Activated CD8-positive, alpha-beta memory T cell treated with anti-CD3 and anti-CD28 coated beads, Interleukin-2, amount 50 U/mL, for 48 hours (primary cell): ENCODE data around the gene BSG.
A peak's percentile ranks its signal among the peaks of the same experiment; 100 is the strongest.
"Not testable (repeated sequence)": the region's sequence is repeated elsewhere in the genome, so short reads cannot be mapped to it uniquely, and the experiment has no call there.

Experiments used
- DNase-seq: peaks from one replicate; pipeline ENCODE4 v3.0.0-alpha.2; 2020

The BSG gene

GRCh38 chr19:622666-623065 is 50.3 kb downstream of the BSG start:
- no peak for DNase-seq

GRCh38 chr19:623175-623916 is 51.0 kb downstream of the BSG start:
- DNase-seq: no peak

GRCh38 chr19:623974-624373 is 51.6 kb downstream of the BSG start:
- no peak for DNase-seq

GRCh38 chr19:624433-625109 is 52.2 kb downstream of the BSG start:
- DNase-seq: no peak

GRCh38 chr19:625257-625656 is 52.9 kb downstream of the BSG start:
- no peak for DNase-seq

GRCh38 chr19:626566-626965 is 54.2 kb downstream of the BSG start:
- not testable (repeated sequence) for DNase-seq

GRCh38 chr19:628168-628567 is 55.8 kb downstream of the BSG start:
- DNase-seq: no peak

GRCh38 chr19:629515-629914 is 57.1 kb downstream of the BSG start:
- not testable (repeated sequence) for DNase-seq

- DNase-seq: no peak
These were observed 57.7 kb downstream of the BSG start for GRCh38 chr19:629961-630714.

- DNase-seq: peak; percentile 84
These were observed 60.2 kb downstream of the BSG start for GRCh38 chr19:632579-633067.
